OCI-LY1 (cell line): Measurements from ENCODE around the gene CIZ1.

Source experiments
- EZH2 ChIP-seq: fragments of 200-600 bp; sonication (generic), shearing (Covaris generic); IDR thresholded peaks from 2 replicates; pipeline ENCODE4 v1.8.0; 2017; ENCODE audit warnings: borderline replicate concordance, mixed run types, mild to moderate bottlenecking, antibody characterized with exemption, low read length, moderate library complexity, mixed read lengths
- TF ChIP-seq, protein P1 (sequence below): fragments of 200-600 bp; sonication (generic), shearing (Covaris generic); IDR thresholded peaks from 2 replicates; pipeline ENCODE4 v1.5.1; 2017; ENCODE audit warnings: mild to moderate bottlenecking, antibody characterized with exemption, low read length, moderate library complexity, mixed read lengths

DNA sequence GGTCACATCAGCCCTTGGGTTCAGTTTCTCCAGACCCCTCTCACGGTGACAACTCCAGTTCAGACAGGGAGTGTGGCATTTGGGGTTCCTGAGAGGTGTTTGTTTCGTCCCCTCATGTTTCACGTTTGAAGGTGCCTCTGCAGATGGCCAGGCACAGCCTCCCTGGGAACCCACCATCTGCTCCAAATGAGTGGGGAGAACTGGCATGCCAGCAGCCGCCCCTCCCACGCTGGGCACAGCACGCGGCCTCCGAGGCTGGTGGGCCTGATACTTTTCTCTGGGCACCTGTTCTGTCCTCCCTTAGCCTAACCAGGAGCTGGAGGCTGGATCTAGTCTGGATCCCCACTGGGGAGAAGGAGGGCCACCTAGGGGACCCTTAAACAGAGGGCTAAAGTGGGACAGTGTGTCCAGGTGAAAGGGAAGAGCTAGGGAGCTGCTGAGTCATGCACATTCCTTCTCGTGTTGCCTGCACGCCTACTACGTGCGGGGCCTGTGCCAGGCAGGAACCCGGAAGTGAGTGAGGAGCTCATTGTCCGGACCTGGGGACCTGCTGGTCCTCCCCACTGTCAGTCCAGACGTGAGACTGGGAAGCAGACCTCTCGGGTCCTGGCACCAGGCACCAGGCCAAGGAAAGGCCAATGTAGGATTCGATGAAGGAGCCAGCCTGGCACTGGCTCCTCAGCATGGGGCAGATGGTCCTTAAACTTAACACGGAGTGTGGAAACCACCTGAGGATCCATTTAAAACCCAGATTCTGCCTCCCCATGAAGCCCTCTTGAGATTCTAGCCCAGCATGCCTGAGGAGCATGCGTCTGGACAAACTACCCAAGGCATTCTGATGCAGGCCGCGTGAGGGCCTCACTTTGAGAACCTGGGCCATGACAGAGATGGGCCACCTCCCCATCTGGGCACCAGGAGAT lies 23.5 kb upstream of the CIZ1 start:
- TF ChIP-seq, protein P1, sequence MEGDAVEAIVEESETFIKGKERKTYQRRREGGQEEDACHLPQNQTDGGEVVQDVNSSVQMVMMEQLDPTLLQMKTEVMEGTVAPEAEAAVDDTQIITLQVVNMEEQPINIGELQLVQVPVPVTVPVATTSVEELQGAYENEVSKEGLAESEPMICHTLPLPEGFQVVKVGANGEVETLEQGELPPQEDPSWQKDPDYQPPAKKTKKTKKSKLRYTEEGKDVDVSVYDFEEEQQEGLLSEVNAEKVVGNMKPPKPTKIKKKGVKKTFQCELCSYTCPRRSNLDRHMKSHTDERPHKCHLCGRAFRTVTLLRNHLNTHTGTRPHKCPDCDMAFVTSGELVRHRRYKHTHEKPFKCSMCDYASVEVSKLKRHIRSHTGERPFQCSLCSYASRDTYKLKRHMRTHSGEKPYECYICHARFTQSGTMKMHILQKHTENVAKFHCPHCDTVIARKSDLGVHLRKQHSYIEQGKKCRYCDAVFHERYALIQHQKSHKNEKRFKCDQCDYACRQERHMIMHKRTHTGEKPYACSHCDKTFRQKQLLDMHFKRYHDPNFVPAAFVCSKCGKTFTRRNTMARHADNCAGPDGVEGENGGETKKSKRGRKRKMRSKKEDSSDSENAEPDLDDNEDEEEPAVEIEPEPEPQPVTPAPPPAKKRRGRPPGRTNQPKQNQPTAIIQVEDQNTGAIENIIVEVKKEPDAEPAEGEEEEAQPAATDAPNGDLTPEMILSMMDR: no peak
- TF ChIP-seq EZH2: no peak
